Keratinocyte (primary cell): ENCODE results near the gene DBF4.

Experiments
- CTCF ChIP-seq, 3 experiments: IDR thresholded peaks in 1 of 3; conservative IDR thresholded peaks in 1 of 3; optimal IDR thresholded peaks in 1 of 3; 2 replicates in 2 of 3; 3 replicates in 1 of 3; pipeline versions ENCODE3 to v1.5.1; 2011; ENCODE audit warnings: low read length in 3 of 3, mild to moderate bottlenecking in 3 of 3, moderate library complexity in 2 of 3, control low read depth in 1 of 3, inconsistent platforms in 1 of 3; ENCODE audit not compliant: insufficient read depth in 2 of 3; ENCODE audit errors: extremely low read depth in 1 of 3
- EZH2 ChIP-seq: IDR thresholded peaks from one replicate; pipeline ENCODE4 v1.6.1; 2012; ENCODE audit warnings: inconsistent platforms, mild to moderate bottlenecking, low read length, moderate library complexity

- TF ChIP-seq CTCF (optimal IDR thresholded peaks at IDR 0.05 in 1 of 3, IDR thresholded peaks at IDR 0.05 in 1 of 3, conservative IDR thresholded peaks at IDR 0.05 in 1 of 3; ENCODE audit: extremely low read depth in 1 of 3, insufficient read depth in 2 of 3, low read length in 3 of 3) = no peak
- no peak for TF ChIP-seq EZH2
Measured at GRCh38 chr7:87837597-87837996, 38.7 kb upstream of the DBF4 start.
